ENCODE results near the gene GTF2E1. TPM values are rescaled to one million over a fixed set of nuclear protein-coding genes. Genes with fewer than 3 reads are reported as not detected.

GTF2E1 gene
- total RNA-seq, 1 experiment from 2014 or later, result 21.5 TPM

GRCh38 chr3:120802916-120803315, 60.4 kb downstream of the GTF2E1 start:
- no peaks in the 10 kb centered on the region for H3K36me3 ChIP-seq (ENCODE audit: control insufficient read depth in 1 of 2, insufficient read depth in 2 of 2, low read length in 2 of 2)
- no peaks in the 10 kb centered on the region for H4K20me1 ChIP-seq (ENCODE audit: insufficient read depth)
- CTCF ChIA-PET, result no interaction called here
- no TSS peak for BruUV-seq (replicated peaks)
- intact Hi-C loops (cut with micrococcal nuclease), result no loop called here
- no peak overlapping the region for H3K9ac ChIP-seq (ENCODE audit: low read length)
- POLR2A ChIA-PET, result no interaction called here
- no peaks in the 10 kb centered on the region for H3K27me3 ChIP-seq (ENCODE audit: insufficient read depth, low read length)
- ATAC-seq (no peak), DNase-seq (ENCODE audit: low read depth, low spot score) (no peak)
- no peak overlapping the region for H2AFZ ChIP-seq (ENCODE audit: low read depth, low read length, poor library complexity, severe bottlenecking)
- H3K27ac ChIP-seq (ENCODE audit: low read depth, low read length), result no peak overlapping the region
- TF ChIP-seq EZH2 (IDR thresholded peaks at IDR 0.05), result no peak
- no peak for TF ChIP-seq SP1 (IDR thresholded peaks at IDR 0.05; ENCODE audit: low read depth)
- no peak for TF ChIP-seq ZBTB33 (IDR thresholded peaks at IDR 0.05; ENCODE audit: extremely low read depth, insufficient replicate concordance, low read length)
- no peak for TF ChIP-seq TCF7L2 (IDR thresholded peaks at IDR 0.05; ENCODE audit: borderline replicate concordance, extremely low read depth, insufficient read depth, insufficient read length)
- TF ChIP-seq MAX (IDR thresholded peaks at IDR 0.05), result no peak
- TF ChIP-seq ELF1 (IDR thresholded peaks at IDR 0.05; ENCODE audit: borderline replicate concordance, low read depth), result no peak
- no peak for TF ChIP-seq REST (IDR thresholded peaks at IDR 0.05; ENCODE audit: low read depth)
- TF ChIP-seq CEBPB (IDR thresholded peaks at IDR 0.05; ENCODE audit: low read depth), result no peak
- TF ChIP-seq ATF3 (IDR thresholded peaks at IDR 0.05), result no peak
- no peak for TF ChIP-seq ZFX (IDR thresholded peaks at IDR 0.05)
- 0 out of 4 replicates have a peak, but pooled peaks cover 0 to 3% of the 10 kb centered on the region in 2 experiments for H3K4me1 ChIP-seq (ENCODE audit: control insufficient read depth in 1 of 2, insufficient read depth in 2 of 2, low read length in 2 of 2)
- RAD21 ChIA-PET (ENCODE audit: low non-redundant PET in 1 of 2, low total read pairs in 2 of 2, uncharacterized antibody in 2 of 2, unreplicated experiment in 2 of 2), result no interaction called here
- H3K4me2 ChIP-seq (ENCODE audit: low read length), result no peak overlapping the region
- H3K9me3 ChIP-seq (ENCODE audit: control insufficient read depth in 1 of 2, insufficient read depth in 1 of 2, low read depth in 1 of 2, low read length in 2 of 2), result no peaks in the 10 kb centered on the region
- H3K9me2 ChIP-seq (ENCODE audit: insufficient read depth), result no peaks in the 10 kb centered on the region
- no peaks in the 10 kb centered on the region for H3K79me2 ChIP-seq (ENCODE audit: insufficient read depth, low read length)
- no peak overlapping the region for H3K4me3 ChIP-seq (replicated peaks in 1 of 2; ENCODE audit: low read depth in 1 of 2, low read length in 2 of 2)
